Stomach (tissue), 9 donors: ENCODE results near the gene MYO1E. TPM values are rescaled to one million over a fixed set of nuclear protein-coding genes. Genes with fewer than 3 reads are reported as not detected.

Experiments
- DNase-seq, 2 donors: peaks; one replicate each; pipeline versions ENCODE4 v3.0.0 to v3.0.0-alpha.2; 2013 to 2019
- H3K27ac ChIP-seq, 5 donors: fragments of 200-600 bp in 4 of 5; sonication (generic) in 4 of 5; one replicate each; pipeline ENCODE4 v1.5.1; 2013 to 2019; ENCODE audit warnings: mild to moderate bottlenecking in 1 of 5, moderate library complexity in 1 of 5
- H3K27me3 ChIP-seq, 3 donors: fragments of 200-600 bp; sonication (generic); one replicate each; pipeline ENCODE4 v1.5.1; 2017 to 2019; ENCODE audit warnings: mixed run types in 1 of 3
- H3K36me3 ChIP-seq, 4 donors: fragments of 200-600 bp; sonication (generic); 1 replicate in 3 of 4; 2 replicates in 1 of 4; pipeline ENCODE4 v1.5.1; 2016 to 2019
- H3K4me1 ChIP-seq, 4 donors: fragments of 200-600 bp; sonication (generic); one replicate each; pipeline ENCODE4 v1.5.1; 2016 to 2019
- H3K4me3 ChIP-seq, 4 donors: fragments of 200-600 bp; sonication (generic) in 3 of 4; one replicate each; pipeline ENCODE4 v1.5.1; 2016 to 2019; ENCODE audit warnings: mild to moderate bottlenecking in 1 of 4
- H3K9me3 ChIP-seq, 4 donors: fragments of 200-600 bp; sonication (generic); one replicate each; pipeline ENCODE4 v1.5.1; 2016 to 2019
- CTCF ChIP-seq, 7 experiments: fragments of 450-650 bp in 4 of 7; fragments of 200-600 bp in 3 of 7; sonication (generic) in 3 of 7; IDR thresholded peaks; one replicate each; pipeline ENCODE4 v1.5.1; 2016 to 2019; ENCODE audit warnings: antibody characterized with exemption in 7 of 7, control low read depth in 2 of 7, mild to moderate bottlenecking in 1 of 7
- EP300 ChIP-seq: sonication (generic); formaldehyde crosslinking; IDR thresholded peaks from one replicate; pipeline ENCODE4 v1.6.1; 2017; ENCODE audit warnings: antibody characterized with exemption
- POLR2A ChIP-seq, 4 donors: fragments of 450-650 bp; IDR thresholded peaks; one replicate each; pipeline ENCODE4 v1.6.1; 2016; ENCODE audit warnings: antibody characterized with exemption in 4 of 4, control low read depth in 2 of 4, mild to moderate bottlenecking in 1 of 4, moderate library complexity in 1 of 4
- POLR2AphosphoS5 ChIP-seq, 3 donors: sonication (generic); formaldehyde crosslinking; IDR thresholded peaks; one replicate each; pipeline ENCODE4 v1.6.1; 2016; ENCODE audit warnings: antibody characterized with exemption in 3 of 3
- WGBS, 5 donors: extraction: QIAGEN DNeasy Blood & Tissue Kit in 3 of 5; methylation state at CpG; one replicate each; pipeline versions ENCODE4 v1.1.5 to v1.1.7; 2013 to 2018; 5-methylcytosine and 5-hydroxymethylcytosine counted together
- intact Hi-C: fragments of 100-400 bp; cut with DNase I; formaldehyde crosslinking; loops from one replicate; pipeline ENCODE4 v1.15.1; 2023; ENCODE audit warnings: low total_unique reads
- polyA plus RNA-seq, 3 donors: library from polyadenylated mRNA; stranded (reverse); fragments of 200-250 nt; gene quantifications; one replicate each; pipeline ENCODE4 v1.2.3, GENCODE V29; 2013
- total RNA-seq, 5 donors: library from RNA; depleted of rRNA; stranded (reverse); fragments of >200 nt; gene quantifications; one replicate each; pipeline versions ENCODE4 v1.1.0 to v1.2.3, GENCODE V29; 2014 to 2016
- donor health status: healthy with polysubstance abuse.
- donor health status: Bipolar disorder and iron deficiency.
- donor health status: healthy.

Gene MYO1E
- total and polyA plus RNA-seq, 8 donors, result 15.1 to 380 (median 46.3) TPM

DNA sequence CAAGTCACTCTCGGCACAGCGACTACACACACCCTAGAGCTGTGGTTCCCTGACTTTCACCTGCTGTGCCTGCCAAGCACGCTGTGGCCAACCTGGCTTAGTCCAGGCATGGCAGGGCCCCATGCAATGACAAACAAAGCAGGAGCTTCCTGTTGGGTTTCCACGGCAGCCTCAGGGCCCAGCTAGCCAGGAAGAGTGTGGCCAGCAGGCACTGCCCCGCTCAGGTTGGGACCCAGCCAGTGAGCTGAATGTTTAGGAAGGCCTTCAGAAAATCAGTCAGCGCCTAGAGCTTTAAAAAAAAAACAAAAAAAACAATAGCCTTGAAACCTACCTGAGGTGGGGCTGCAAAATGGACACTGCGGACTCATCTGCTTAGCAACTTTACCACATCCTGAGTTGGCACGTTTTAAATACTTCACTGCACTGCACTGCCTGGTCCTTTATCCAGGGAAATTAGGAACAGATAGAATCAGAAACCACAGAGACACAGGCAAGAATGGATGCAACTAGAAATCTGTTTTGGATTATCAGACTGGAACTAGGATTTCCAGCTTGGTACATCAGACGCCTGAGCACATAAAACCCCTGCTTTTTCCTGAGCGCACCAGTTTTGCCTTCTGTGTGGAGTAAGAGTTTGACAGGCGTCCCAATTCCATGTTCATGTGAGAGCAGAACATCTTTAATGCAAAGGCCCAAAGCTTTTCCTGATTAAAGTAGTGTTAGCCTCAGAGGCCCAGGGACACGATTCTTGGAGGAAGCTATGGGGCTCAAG, 202.2 kb downstream of the MYO1E start:
- TF ChIP-seq CTCF (IDR thresholded peaks at IDR 0.05), result no peak
- no peak for TF ChIP-seq POLR2A (IDR thresholded peaks at IDR 0.05)
- peak in 2 of 3 donors; percentile 6 to 61 for TF ChIP-seq POLR2AphosphoS5 (IDR thresholded peaks at IDR 0.05)
- TF ChIP-seq EP300, result no peak
- peaks cover 20 to 47% (median 33%) of the 10 kb centered on the region in 4 donors for H3K4me1 ChIP-seq
- intact Hi-C loops, result no loop called here
- H3K4me3 ChIP-seq, result no peak overlapping the region
- peaks cover 0 to 38% (median 25%) of the 10 kb centered on the region in 4 donors for H3K36me3 ChIP-seq
- H3K27me3 ChIP-seq, result no peaks in the 10 kb centered on the region
- 49 to 63% (median 58%) methylated on average over 12 of the region's 12 CpGs for WGBS, 5 donors
- peak overlapping the region; percentile 46 to 86 (median 70) for H3K27ac ChIP-seq
- H3K9me3 ChIP-seq, result no peaks in the 10 kb centered on the region
- DNase-seq, result peak; percentile 44 to 91

DNA sequence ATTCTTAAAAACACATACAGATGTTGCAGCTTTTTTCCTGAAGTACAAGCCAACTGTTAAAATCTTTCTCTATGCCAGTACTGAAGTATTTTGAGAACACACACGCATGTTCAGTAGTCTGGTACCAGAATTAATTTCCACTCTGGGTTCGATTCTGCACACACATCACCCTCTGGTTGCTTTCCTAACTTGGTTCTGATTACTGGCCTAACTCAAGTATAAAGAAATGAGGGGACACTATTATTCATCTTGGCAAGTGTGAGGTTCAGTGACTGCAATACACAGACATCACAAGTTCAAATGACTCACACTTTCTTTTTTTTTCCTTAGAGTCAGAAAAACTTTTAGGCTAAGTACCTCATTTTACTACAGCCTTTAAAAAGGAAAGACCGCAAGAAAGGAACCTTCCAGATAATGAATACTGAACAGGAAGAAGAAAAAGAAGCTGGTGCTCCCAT, 203.4 kb downstream of the MYO1E start:
- Histone ChIP-seq H3K4me1 (peaks cover 16 to 35% (median 22%) of the 10 kb centered on the region in 4 donors), H3K4me3 (no peak overlapping the region), H3K9me3 (no peaks in the 10 kb centered on the region), H3K36me3 (peaks cover 6 to 46% (median 31%) of the 10 kb centered on the region in 4 donors), H3K27me3 (no peaks in the 10 kb centered on the region), H3K27ac (peak overlapping the region in 4 of 5 donors; percentile 59 to 86 (median 74))
- DNase-seq, result no peak
- intact Hi-C loops, result no loop called here
- TF ChIP-seq CTCF (IDR thresholded peaks at IDR 0.05), result no peak
- TF ChIP-seq POLR2AphosphoS5 (IDR thresholded peaks at IDR 0.05), result no peak
- TF ChIP-seq EP300, result no peak
- TF ChIP-seq POLR2A (IDR thresholded peaks at IDR 0.05), result no peak
- WGBS, 5 donors, result 72 to 92% (median 77%) methylated on average over 3 of the region's 3 CpGs

DNA sequence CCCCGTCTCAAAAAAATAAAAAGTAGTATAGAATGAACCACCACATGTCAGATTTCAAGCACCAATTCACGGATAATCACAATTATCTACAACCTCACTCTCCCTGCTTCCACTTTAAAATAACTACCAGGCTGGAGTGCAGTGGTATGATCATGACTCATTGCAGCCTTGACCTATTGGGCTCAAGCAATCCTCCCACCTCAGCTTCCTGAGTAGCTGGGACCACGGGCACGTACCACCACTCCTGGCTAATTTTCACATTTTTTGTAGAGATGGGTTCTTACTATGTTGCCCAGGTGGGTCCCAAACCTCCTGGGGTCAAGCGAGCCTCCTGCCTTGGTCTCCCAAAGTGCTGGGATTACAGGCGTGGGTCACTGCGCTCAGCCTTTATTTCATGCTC, 204.1 kb downstream of the MYO1E start:
- H3K36me3 ChIP-seq, result peaks cover 6 to 45% (median 28%) of the 10 kb centered on the region in 4 donors
- DNase-seq, result no peak
- TF ChIP-seq POLR2A (IDR thresholded peaks at IDR 0.05) (no peak), EP300 (no peak), POLR2AphosphoS5 (IDR thresholded peaks at IDR 0.05) (no peak), CTCF (IDR thresholded peaks at IDR 0.05) (no peak)
- peak overlapping the region in 1 of 5 donors; percentile 70 for H3K27ac ChIP-seq
- H3K4me1 ChIP-seq, result peaks cover 16 to 34% (median 22%) of the 10 kb centered on the region in 4 donors
- intact Hi-C loops, result no loop called here
- no peak overlapping the region for H3K4me3 ChIP-seq
- 81 to 92% (median 88%) methylated on average over 7 of the region's 7 CpGs for WGBS, 5 donors
- no peaks in the 10 kb centered on the region for H3K9me3 ChIP-seq
- no peaks in the 10 kb centered on the region for H3K27me3 ChIP-seq

DNA sequence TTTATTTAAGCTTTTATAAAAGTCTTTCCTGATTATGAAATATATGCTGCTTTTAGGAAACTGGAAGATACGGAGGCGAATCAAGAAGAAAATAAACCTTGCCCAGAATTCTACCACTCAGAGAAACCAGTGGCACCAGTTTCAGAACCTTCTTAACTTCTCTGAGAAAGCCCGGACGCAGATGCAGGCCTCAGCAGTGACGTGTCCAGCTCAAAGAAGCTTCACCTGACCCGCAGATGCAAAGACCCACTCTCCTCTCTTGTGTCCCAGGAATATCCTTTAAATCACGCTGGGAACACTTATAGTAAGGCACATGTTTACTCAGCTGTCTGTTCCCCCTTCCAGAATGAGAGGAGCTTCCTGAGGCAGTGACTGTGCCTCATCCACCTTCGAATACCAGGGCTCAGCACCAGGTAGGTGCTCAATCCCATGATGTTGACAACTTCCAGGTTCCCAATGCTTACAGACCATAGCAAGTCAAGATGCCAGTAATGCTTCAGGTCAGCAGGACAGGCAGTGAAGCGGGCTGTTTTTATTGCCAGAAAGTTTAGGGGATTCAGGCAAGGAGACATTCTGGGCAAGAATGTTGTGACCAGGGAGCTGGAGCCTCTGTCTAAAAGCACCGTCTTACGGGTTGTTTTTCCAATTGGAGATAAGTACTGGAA, 205.9 kb downstream of the MYO1E start:
- Histone ChIP-seq H3K36me3 (peaks cover 6 to 43% (median 32%) of the 10 kb centered on the region in 4 donors), H3K27me3 (no peaks in the 10 kb centered on the region), H3K4me1 (peaks cover 16 to 34% (median 22%) of the 10 kb centered on the region in 4 donors), H3K27ac (no peak overlapping the region), H3K9me3 (no peaks in the 10 kb centered on the region), H3K4me3 (no peak overlapping the region)
- no peak for DNase-seq
- WGBS, 5 donors, result 71 to 80% (median 77%) methylated on average over 11 of the region's 11 CpGs
- TF ChIP-seq POLR2A (IDR thresholded peaks at IDR 0.05) (no peak), EP300 (no peak), CTCF (IDR thresholded peaks at IDR 0.05) (no peak), POLR2AphosphoS5 (IDR thresholded peaks at IDR 0.05) (no peak)
- intact Hi-C loops, result no loop called here
